NCI-H748 treated with DMSO at 0.1 percent for 48 hours (cell line): ENCODE data around the gene CCDC107.
A peak's percentile ranks its signal among the peaks of the same experiment; 100 is the strongest.
"Not testable (repeated sequence)": the region's sequence is repeated elsewhere in the genome, so short reads cannot be mapped to it uniquely, and the experiment has no call there.

Experiments used
- DNase-seq: peaks from one replicate; lab custom pipeline; 2025; lab: John Stamatoyannopoulos, UW

CCDC107 gene, protein sequence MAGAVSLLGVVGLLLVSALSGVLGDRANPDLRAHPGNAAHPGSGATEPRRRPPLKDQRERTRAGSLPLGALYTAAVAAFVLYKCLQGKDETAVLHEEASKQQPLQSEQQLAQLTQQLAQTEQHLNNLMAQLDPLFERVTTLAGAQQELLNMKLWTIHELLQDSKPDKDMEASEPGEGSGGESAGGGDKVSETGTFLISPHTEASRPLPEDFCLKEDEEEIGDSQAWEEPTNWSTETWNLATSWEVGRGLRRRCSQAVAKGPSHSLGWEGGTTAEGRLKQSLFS

DNA sequence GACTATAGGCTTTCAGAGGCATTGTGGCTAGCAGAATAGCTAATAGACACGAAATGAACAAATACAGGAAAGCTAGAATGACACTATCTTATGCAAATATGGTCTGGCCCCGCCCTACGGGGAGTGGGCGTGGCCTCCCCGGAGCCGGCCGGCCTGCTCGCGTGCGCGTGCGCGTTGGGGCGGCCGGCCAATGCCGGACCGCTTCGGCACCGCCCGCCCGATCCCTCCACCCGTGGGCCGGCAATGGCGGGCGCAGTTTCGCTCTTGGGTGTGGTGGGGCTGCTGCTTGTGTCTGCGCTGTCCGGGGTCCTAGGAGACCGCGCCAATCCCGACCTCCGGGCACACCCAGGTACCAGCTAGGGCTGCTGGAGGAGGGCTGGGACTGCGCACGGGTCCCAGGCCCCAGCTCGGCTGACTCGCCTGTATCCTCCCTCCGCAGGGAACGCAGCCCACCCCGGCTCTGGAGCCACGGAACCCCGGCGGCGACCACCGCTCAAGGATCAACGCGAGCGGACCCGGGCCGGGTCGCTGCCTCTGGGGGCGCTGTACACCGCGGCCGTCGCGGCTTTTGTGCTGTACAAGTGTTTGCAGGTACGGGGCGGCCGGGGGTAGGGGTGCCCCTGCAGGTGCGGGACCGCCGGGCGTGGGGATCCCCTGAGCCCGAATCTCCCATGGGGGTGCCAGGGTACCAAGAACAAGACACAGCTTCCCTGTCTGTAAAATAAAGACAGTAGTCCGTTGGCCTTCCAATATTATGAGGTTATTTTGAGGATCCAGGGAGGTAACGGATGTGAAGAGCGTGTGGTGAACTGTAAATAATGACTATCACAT lies at the start of gene CCDC107:
Gene CCDC107 (plus strand): TSS at position 156 of the 831 bp plus-strand sequence. CDS start 88 bp downstream, at position 244.
- peak; percentile 91 for DNase-seq

DNA sequence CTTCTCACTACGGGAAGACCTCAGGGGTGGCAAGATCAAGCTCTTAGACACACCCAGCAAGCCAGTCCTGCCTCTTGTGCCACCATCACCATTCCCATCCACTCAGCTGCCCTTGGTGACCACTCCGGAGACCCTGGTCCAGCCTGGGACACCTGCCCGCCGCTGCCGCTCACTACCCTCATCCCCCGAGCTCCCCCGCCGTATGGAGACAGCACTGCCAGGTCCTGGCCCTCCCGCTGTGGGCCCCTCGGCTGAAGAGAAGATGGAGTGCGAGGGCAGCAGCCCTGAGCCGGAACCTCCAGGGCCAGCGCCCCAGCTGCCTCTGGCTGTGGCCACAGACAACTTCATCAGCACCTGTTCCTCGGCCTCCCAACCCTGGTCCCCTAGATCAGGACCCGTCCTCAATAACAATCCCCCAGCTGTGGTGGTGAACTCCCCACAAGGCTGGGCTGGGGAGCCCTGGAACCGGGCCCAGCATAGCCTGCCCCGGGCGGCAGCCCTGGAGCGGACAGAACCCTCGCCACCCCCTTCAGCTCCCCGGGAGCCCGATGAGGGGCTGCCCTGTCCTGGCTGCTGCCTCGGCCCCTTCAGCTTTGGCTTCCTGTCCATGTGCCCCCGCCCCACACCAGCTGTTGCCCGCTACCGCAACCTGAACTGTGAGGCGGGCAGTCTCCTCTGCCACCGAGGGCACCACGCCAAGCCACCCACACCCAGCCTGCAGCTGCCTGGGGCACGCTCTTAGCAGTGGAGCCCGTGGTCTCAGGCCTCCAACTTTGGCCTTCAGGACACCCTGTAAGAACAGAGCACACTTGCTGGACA lies 48.9 kb upstream of the CCDC107 start:
- no peak for DNase-seq

DNA sequence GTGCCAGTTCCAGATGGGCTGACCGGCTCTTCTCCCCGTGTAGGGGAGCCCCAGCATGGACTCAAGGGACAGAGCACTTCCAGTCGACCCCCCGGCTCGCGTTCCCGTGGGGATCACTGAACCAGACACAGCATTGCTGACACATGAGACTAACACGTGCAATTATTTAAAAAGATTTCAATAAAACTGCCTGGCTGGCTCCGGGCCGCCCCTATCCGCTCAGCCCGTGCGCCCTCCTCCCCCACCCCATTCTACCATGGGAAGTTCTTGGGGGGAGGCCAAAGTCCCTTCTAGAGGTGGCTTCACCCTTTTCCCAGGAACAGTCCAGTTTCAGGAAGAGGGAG lies 48.3 kb upstream of the CCDC107 start:
- DNase-seq: no peak

DNA sequence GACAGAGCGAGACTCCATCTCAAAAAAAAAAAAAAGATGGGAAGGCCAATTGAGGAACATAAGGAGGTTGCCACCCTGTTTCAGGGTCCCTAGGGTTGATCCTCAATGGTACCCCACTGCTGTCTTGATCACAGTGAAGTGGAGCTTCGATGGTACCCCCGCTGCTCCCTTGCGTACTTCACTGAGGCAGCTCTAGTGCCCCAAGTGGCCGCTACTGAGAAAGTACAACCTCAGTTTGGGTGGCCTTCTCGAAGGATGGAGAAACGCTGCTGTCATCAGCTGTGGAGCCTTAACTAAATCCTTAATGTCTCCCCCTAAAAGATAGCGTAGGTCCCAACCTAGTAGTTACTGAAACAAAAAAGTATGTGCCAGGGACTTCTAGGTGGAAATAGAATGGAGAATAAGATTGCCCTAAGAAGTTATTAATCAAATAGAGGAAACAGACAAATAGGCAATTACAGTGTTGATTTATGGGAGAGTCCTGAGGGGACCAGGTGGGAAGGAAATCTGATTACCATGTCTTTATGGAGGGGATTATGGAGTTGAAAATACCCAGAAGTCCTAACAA lies 46.8 kb upstream of the CCDC107 start:
- peak; percentile 7 for DNase-seq

DNA sequence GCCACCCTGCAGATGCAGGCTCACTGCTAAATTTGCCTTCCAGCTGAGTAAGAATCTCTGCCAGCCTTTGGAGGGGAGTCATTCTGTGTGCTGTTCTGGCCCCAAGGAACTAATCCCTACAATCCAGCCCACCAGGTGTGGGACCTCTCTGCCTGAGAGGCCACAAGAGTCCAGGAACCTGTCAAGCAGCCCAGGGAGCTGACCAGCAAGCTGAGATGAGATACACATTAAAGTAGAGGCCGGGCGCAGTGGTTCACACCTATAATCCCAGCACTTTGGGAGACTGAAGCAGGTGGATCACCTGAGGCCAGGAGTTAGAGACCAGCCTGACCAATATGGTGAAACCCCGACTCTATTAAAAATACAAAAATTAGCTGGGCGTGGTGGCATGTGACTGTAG lies 46.0 kb upstream of the CCDC107 start:
- not testable (repeated sequence) for DNase-seq

DNA sequence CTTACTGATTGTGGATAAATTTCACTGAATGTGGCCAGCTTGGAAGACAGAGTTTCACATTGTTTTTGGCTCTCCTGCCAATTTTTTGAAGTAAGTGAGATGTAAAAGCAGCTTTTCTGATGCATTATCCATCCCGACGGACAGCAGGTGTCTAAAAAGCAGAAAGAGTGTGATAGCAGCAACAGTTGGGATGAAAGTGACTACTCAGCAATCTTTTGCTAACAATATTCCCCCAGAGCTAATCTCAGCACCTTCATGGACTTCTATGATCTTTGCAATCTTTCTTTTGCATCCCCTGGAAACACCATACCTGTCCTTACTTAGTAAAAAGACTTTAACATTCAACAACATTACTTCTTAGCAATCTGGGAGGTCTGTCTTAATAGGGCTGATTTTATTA lies 45.2 kb upstream of the CCDC107 start:
- no peak for DNase-seq

DNA sequence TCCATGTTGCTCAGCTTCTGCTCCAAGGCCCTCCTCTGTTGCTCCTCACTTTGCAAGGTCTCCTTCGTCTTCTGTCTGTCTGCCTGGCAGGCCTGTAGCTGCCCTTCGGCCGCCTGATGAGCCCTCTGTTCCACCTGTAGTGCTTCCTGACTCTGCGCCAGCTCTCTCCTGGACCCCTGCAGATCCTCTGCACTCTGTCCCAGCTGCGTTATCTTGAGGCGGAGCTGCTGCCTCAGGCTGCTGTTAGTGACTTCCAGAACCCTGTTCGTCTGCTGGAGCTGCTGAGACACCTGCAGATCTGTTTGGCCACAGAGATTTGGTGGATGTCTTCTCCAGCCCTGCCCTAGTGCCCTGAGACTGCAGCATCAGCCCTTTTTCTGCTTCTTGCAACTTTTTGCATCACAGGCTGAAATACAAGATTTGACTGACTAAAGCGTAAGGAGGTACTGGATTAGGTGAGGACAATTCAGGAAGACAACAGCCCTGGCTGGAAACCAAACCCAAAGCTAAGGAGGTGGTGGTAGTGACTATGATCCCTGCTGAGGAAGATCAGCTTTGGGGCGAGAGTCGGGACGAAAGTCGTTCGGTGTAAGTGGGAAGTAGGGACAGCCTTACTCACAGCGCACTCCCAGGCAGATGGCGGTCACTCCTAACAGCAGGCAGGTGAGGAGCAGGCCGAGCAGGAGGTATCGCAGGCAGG lies 42.0 kb upstream of the CCDC107 start:
- no peak for DNase-seq

DNA sequence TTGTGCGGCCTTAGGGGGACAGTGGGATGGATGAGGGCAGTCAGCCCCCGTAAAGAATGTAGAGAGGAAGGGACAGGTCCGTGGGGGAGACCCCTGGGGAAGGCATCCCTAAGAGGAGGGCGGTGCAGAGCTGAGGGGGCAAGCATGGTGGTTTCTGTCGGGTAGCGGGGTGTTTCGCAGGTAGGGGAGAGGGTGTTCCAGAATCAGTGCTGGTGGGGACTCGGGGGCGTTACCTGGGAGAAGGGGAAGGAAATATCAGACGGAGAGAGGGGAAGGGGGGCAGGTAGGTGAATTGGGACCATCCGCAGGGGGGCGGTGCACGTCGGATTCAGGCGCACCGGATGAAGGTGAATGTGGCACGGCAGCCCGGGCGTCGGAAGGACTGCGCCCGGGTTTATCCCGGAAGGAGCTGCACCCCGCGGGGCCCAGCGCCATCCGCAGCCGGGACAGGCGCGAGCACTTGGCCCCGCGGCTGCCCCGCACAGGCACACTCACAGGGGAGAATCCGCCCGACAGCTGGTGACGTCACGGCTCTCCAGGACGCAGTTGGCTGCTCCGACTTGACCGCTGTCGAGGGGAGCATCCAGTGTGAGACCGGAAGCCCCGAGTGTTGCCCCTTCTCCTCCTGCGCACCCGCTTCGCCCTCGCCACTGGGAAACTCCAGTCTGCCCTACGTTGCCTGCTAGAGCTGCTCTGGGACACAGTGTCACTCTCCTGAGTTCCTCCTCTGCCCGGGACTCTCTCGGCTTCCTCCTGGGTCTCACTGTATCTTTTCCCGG lies 41.2 kb upstream of the CCDC107 start:
- peak; percentile 10 for DNase-seq

DNA sequence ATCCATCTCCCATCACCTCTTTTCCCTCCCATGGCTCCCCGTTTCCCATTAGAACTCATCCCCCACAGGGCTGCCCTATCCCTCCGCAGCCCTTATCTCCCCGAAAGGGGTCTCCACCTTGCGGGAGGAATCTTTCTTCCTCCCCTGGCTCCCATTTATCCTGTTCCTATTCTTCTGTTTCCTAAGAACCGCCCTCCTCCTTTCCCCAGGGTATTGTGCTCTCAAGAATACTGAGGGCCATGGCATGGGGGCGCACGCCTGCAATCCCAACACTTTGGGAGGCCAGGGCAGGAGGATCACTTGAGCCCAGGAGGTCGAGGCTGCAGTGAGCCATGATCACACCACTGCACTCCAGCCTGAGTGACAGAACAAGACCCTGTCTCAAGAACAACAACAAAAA lies 40.5 kb upstream of the CCDC107 start:
- DNase-seq: no peak

DNA sequence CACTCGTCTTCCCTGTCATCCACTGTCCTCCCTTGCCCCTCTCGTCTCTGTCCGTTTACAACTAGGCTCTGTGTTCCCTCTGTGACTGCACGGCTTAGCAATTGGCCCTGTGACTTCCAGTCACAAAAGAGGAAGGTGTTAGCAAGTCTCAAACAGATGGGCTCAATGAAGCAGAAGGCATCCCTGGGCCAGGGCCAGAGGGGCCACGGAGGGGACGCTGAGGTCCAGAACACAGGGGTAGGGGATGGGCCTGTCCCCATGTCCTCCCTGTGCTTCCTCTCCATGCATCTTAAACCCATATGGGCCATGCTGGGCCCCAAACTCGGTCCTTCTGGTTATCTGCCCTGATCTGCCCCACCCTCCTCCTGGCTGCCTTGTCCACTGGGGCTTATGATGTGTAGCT lies 39.8 kb upstream of the CCDC107 start, which contains the start of gene CD72:
Gene CD72 (minus strand): TSS at position 89 of the 403 bp plus-strand sequence. CDS start 110 bp downstream, outside the sequence.
- no peak for DNase-seq

DNA sequence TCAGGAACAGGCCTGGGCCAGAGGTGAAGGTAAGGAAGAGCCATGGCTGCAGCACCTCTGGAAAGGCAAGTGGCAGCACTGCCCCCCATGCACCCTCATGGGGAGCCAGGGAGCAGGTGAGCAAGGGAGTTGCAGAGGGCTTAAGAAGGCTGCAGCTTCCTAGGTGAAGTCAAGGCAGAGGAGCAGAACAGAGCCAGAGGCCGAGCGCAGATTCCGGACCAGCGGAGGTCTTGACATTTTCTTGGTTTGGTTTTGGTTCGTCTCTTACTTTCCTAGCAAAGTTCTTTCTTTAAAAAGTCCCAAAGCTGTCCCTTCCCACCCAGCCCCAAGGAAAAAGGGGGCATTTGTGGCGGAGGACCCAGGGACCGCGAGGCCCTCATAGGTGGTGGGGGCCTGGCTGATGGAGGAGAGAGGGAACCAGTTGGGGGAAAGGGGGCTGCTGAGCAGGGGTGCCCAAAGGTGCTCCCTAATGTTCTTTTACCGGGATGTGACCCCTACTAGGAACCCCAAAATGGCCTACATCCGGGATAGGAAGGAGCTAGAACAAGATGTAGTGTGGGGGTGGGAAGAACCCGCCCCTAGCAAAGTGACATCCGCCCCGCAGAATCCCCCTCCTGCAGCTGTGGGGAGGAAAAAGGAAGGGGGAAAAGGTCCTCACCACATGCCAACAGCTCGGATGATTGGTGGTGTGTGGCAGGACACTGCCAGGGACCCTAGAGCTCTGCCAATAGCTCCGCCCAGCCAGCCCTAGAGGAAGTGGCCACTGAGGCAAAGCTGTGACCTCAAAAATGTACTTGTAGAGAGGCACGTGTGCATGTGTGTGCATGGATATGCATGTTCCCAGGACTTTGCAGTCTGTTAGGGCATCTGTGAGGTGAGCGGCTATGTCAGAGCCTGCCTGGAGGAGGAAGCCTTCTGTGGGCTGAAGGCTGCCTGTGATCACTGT lies 39.0 kb upstream of the CCDC107 start:
- no peak for DNase-seq

DNA sequence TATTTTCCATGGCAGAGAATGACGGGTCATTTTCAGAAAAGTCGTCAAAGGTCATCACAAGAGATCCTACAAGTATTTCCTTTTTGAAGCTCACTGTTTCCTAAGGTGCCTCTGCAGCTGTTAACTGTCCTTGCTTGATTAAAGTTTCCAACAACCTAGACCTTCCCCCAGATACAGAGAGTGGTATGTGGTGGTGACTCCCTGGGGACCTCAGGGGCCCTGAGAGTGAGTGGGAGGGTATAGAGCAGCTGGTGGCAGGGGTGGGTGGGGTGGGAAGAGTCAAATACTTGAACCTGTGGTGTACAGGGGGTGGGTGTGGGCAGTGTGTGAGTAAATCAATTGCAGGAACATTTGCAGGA lies 38.3 kb upstream of the CCDC107 start:
- DNase-seq: no peak

DNA sequence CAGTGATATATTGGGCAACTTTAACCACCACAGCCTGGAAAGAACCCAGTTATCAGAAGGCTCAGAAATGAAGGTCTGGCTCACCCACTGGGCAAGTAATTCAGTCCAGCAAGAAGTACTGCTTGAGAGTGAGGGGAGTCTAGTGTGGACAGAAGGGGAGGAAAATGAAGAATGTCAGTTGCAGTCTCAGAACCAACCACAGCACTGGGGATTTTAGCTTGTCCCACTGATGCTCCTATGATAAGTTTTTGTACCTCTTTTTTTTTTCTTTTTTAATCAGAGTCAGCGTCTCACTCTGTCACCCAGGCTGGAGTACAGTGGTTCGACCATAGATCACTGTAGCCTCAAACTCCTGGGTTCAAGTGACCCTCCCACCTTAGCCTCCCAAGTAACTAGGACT lies 30.5 kb upstream of the CCDC107 start:
- no peak for DNase-seq

DNA sequence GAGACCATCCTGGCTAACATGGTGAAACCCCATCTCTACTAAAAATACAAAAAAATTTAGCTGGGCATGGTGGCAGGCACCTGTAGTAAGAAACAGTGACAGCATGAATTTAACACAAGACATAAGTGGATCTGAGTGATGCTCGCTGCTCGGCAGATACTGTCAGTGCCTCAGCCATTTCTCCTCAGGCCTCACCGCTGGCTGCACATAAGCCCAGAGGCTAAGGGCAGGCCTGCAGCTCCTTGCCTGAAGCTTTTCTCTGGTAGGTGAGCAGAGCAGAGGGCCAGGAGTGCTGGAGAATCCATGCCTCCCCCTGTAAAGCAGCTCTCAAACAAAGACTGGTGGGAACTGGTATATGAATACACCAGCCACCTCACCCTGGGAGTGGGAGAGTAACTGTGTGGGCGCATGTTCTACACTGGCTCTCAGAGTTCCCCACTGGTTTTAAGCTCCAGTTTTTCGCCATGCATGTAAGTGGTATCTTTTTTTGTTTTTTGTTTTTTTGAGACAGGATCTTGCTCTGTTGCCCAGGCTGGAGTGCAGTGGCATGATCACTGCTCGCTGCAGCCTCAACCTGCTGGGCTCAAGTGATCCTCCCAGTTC lies 29.6 kb upstream of the CCDC107 start:
- no peak for DNase-seq

DNA sequence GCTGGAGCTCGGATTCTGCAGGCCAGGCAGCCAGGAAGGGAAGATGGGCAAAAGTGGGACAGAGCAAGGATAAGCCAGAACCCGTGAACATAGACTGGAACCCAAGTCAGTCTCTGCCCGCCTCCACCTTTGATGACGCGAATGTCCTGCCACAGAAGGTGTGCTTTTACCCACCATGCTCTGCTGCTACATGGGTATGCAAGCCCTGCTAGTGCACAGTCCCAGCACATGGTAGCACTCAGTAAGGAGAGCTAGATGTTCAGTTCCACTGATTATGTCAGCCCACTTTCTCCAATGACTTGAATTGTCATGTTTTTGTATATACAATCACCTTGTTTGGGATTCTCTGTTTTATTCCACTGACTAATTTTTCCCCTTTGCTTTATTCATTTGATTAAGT lies 28.5 kb upstream of the CCDC107 start:
- DNase-seq: no peak

DNA sequence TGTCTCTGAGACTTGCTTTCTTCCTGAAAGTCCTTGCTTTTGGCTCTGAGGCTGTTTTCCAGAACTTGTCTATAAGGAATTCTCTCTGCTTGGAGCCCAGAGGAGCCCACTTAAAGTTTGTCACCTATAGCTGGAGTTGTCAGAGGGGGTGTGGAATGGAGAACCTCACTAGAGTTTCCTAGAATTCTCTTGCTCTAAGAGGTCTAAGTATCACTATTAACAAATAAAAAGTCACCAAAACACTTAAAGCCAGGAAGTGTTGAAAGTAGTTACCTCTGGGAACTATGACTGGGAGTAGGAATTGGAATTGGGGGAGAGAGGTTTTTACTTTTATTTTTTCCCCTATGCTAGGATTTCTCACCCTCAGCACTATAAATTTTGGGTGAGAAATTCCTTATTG lies 22.4 kb upstream of the CCDC107 start:
- no peak for DNase-seq

DNA sequence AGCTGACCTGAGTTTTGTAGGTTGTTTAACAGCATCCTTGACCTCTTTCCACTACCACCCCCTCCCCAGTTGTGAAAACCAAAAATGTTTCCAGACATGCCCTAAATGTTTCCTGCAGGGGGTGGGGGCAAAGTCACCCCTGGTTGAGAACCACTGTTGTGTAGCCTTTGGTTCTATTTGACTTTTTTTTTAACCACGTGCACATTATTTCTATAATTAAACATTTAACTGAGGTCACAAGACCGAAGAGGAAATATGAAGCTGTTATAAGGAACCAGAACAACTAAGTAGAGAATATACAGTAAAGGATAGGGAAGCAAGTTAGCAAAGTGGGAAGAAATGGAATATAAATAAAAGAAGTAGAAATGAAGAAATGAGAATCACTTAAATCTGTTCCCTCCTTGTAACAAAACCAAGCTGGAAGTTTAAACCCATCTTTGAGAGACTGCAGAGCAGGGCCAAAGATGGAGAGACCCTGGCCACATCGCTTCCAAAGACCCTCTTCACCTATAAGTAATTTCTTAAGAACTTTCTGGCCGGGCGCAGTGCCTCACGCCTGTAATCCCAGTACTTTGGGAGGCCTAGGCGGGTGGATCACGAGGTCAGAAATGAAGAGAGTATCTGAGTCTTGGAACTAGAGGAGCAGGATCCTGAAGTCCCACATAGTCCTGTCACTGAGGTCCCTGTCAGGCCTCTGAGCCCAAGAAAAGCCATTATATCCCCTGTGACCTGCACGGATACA lies 21.8 kb upstream of the CCDC107 start:
- no peak for DNase-seq

DNA sequence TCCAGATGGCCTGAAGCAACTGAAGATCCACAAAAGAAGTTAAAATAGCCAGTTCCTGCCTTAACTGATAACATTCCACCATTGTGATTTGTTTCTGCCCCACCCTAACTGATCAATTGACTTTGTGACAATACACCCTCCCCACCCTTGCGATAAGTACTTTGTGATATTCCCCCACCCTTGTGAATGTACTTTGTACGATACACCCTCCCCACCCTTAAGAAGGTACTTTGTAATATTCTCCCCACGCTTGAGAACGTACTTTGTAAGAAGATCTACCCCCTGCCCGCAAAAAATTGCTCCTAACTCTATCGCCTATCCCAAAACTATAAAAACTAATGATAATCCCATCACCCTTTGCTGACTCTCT lies 21.2 kb upstream of the CCDC107 start:
- not testable (repeated sequence) for DNase-seq
